Measurements from ENCODE around the gene STS.

STS gene

DNA sequence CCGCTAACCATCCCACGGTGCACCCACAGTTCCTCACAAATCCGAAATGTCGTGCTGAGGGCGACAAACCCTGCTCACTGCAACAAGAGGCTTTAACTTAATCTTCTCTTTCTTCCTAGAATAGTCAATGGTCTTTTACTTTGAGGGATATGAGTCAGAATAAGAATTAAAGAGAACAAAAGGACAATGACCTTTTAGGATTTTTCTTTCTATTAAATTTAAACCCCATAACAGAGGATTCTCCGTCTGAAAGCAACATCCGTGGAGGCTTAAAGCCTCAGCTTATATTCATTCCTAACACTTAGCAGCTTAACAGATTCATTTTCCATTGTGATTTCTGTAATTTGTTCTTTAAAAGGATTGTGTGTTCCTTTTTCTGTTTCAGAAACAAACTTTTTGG, 45.4 kb downstream of the STS start:
- H3K4me3 ChIP-seq (ENCODE audit: low read length), result no peak overlapping the region
- no peaks in the 10 kb centered on the region for H3K9me3 ChIP-seq (ENCODE audit: insufficient read depth, low read depth, low read length)
- H3K9ac ChIP-seq (ENCODE audit: low read depth, low read length), result no peak overlapping the region
- H3K27me3 ChIP-seq (ENCODE audit: insufficient read depth, low read length), result no peaks in the 10 kb centered on the region
- H3K4me1 ChIP-seq (ENCODE audit: insufficient read depth, low read length), result peaks cover 3% of the 10 kb centered on the region; the same call in 1 of the 2 replicates
- H3K27ac ChIP-seq (ENCODE audit: low read length), result no peak overlapping the region
- no peaks in the 10 kb centered on the region for H3K36me3 ChIP-seq (ENCODE audit: insufficient read depth, low read depth, low read length)

DNA sequence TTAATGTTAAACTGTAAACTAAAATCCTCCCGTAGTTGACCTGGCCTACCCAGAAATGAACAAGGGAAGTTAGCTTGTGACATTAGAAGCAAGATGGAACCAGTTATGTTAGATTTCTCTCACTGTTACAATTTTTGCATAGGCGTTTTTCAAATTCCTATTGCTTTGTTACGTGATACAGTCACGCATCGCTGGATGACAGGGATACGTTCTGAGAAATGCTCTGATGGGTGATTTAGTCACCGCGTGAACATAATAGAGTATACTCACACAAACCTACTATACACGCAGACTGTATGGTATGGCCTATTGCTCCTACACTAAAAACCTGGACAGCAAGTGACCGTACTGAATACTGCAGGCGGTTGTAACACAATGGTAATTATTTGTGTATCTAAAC, 47.1 kb downstream of the STS start:
- Histone ChIP-seq H3K9me3 (ENCODE audit: insufficient read depth, low read depth, low read length) (no peaks in the 10 kb centered on the region), H3K9ac (ENCODE audit: low read depth, low read length) (no peak overlapping the region), H3K27me3 (ENCODE audit: insufficient read depth, low read length) (no peaks in the 10 kb centered on the region), H3K36me3 (ENCODE audit: insufficient read depth, low read depth, low read length) (no peaks in the 10 kb centered on the region), H3K4me3 (ENCODE audit: low read length) (no peak overlapping the region), H3K27ac (ENCODE audit: low read length) (no peak overlapping the region), H3K4me1 (ENCODE audit: insufficient read depth, low read length) (peaks cover 3% of the 10 kb centered on the region; the same call in 1 of the 2 replicates)

Measured in iPS-20b (cell line).